Measurements from ENCODE around the gene CAPN9.

DNA sequence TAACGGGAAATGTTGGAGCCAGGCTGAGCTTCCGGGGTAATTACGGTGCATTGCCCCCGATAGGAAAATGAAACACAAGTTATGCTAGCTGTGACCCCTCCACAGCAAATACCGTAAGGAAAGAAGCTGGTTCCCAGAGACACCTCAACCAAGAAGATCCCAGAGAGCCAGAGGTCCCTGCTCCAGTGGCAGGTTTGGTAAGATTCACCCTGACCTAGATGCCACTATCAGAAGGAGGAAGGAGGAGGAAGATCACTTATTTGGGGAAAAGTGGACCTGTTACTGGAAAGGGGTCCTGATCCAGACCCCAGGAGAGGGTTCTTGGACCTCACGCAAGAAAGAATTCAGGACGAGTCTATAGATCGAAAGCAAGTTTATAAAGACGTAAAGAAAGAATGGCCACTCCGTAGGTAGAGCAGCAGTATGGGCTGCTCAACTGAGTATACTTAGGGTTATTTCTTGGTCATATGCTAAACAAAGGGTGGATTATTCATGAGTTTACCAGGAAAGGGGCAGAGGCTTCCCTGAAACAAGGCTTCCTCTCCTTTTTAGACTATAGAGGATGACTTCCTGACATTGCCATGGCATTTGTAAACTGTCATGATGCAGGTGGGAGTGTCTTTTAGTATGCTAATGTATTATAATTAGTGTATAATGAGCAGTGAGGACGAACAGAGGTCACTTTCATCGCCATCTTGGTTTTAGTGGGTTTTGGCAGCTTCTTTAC, 7.5 kb upstream of the CAPN9 start:
- TF ChIP-seq TCF4 (CRISPR knock-in tag; IDR thresholded peaks at IDR 0.05; ENCODE audit: borderline replicate concordance), result no peak
- TF ChIP-seq RARB (CRISPR knock-in tag; IDR thresholded peaks at IDR 0.05), result no peak
- TF ChIP-seq SNAI2 (CRISPR knock-in tag; IDR thresholded peaks at IDR 0.05), result no peak
- TF ChIP-seq ISL1 (CRISPR knock-in tag; IDR thresholded peaks at IDR 0.05), result no peak
- TF ChIP-seq CSDC2 (CRISPR knock-in tag; IDR thresholded peaks at IDR 0.05), result no peak
- TF ChIP-seq OSR1 (CRISPR knock-in tag; IDR thresholded peaks at IDR 0.05), result no peak
- TF ChIP-seq GLIS3 (CRISPR knock-in tag; IDR thresholded peaks at IDR 0.05), result no peak
- TF ChIP-seq, protein P1, sequence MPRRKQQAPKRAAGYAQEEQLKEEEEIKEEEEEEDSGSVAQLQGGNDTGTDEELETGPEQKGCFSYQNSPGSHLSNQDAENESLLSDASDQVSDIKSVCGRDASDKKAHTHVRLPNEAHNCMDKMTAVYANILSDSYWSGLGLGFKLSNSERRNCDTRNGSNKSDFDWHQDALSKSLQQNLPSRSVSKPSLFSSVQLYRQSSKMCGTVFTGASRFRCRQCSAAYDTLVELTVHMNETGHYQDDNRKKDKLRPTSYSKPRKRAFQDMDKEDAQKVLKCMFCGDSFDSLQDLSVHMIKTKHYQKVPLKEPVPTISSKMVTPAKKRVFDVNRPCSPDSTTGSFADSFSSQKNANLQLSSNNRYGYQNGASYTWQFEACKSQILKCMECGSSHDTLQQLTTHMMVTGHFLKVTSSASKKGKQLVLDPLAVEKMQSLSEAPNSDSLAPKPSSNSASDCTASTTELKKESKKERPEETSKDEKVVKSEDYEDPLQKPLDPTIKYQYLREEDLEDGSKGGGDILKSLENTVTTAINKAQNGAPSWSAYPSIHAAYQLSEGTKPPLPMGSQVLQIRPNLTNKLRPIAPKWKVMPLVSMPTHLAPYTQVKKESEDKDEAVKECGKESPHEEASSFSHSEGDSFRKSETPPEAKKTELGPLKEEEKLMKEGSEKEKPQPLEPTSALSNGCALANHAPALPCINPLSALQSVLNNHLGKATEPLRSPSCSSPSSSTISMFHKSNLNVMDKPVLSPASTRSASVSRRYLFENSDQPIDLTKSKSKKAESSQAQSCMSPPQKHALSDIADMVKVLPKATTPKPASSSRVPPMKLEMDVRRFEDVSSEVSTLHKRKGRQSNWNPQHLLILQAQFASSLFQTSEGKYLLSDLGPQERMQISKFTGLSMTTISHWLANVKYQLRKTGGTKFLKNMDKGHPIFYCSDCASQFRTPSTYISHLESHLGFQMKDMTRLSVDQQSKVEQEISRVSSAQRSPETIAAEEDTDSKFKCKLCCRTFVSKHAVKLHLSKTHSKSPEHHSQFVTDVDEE (CRISPR knock-in tag; IDR thresholded peaks at IDR 0.05), result no peak
